Left lobe of liver (tissue), 2 donors: ENCODE results near the gene HIVEP3. TPM values are rescaled to one million over a fixed set of nuclear protein-coding genes. Genes with fewer than 3 reads are reported as not detected.
A peak's percentile ranks its signal among the peaks of the same experiment; 100 is the strongest.

Experiments used
- ATAC-seq: fragments of 200-7000 bp; cut with Tn5 transposase; one replicate; pipeline ENCODE4 v1.9.1; 2020; ENCODE audit warnings: mild to moderate bottlenecking, moderate library complexity
- DNase-seq: peaks from one replicate; pipeline ENCODE4 v3.0.0-alpha.2; 2020; ENCODE audit warnings: low spot score
- total RNA-seq: library from RNA; stranded (reverse); gene quantifications from one replicate; pipeline ENCODE4 v1.2.1, GENCODE V29; 2021
- donor health status: DM: no; HTN: no; CAD: no; lungs with moderate emphysema.
- donor health status: DM: no; HTN: yes; CAD: no.

HIVEP3 gene
- total RNA-seq, 1 donor from 2014 or later, result 2.6 TPM

DNA sequence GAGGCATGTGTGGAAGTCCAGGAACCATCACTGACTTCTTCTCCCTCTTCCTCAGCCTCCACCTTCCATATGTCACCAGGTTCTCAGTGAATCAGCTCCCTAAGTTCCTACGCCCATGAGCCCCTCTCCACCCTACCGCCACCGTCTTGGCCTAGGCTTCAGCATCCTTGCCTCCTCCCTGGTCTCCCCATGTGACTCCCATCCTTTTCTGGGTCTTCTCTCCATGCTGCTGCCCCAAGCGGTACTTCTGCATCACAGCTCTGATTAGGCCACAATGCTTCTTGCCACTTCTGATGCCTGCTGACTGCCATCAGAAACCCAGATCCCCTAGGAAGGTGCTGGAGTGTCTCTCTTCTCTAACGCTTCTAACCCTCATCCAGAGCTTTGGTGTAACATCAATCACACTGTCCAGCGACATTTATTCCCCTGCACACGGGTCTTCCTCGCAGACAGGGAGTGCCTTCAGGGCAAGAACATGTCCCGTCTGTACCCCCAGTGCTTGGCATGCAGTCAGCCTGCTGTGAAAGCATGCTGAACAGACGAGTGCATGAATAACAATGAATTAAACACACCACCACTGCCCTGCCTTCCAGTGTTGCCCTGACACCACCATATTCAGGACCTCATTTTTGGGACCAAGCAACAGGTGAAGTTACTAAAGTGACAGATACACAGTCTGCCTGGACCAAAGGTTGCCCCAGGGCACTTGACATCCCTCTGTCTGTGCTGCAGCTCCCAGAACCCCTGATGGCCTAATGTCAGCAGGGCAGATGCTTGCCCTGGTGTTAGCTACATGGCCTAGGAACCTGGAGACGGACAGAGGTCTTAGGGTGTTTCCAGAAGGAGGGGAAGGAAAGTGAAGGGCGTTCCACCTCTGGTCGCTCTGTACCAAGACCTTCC, 275.6 kb downstream of the HIVEP3 start:
- no peak for DNase-seq
- ATAC-seq, result no peak

DNA sequence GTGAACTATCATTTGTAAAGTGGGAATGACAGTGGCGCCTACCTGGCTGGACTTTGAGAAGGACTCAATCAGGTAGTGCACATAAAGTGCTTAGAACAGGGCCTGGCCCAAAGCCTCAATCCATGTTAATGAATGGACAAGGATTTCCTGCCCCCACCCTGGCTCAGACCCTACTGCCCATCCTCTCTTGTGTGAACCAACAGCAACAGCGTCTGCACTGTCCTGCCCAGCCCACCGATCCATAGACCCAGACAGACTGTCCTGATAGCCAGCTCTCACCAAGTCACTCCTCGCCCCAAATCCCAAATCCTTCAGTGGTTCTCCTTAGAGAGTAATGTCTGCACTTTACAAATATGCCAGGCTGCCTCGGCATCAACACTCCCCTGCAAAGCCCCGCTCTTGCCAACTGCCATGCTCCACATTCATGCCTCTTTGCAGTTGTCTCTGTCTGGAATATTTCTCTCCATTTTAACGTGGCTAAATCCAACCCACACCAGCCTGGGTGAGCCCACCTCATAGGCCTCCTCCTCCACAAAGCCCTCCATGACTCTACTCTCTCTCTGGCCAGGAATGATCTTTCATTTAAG, 276.7 kb downstream of the HIVEP3 start:
- DNase-seq, result no peak

GRCh38 chr1:41641475-41641814, 277.3 kb downstream of the HIVEP3 start:
- DNase-seq, result no peak
- ATAC-seq, result no peak

More for the DNA sequence above, 276.7 kb downstream of the HIVEP3 start:
- peak; percentile 52 for ATAC-seq

- ATAC-seq (no peak), DNase-seq (no peak)
Observed at GRCh38 chr1:41640756-41641474, 277.8 kb downstream of the HIVEP3 start.

DNA sequence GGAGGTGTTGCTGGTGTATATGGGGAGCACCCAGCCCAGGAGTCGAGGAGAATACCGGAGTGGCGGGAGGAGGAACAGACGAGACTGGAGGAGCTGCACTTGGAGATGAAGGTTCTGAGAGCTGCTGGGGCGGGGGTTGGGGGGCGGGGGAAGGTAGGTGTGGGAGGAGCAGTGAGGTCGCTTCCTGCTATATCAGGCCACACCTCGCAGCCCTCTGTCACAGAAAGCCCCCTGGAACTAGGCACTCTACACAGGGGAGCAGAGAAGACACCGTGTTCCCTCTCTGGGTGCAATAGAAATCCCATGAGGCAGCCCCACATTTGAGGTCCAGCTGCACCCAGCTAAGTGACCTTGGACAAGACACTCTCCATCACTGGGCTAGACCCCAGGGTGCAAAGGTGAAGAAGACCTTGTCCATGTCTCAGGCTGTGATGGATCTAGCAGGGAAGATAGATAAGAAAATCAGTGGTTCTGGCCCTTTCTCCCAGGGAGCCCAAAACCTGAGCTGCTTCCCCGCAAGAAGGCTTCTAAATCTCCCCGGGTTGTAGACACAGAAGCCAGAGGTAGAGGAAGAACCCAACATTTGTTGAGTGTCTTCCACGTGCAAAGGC, 278.5 kb downstream of the HIVEP3 start:
- DNase-seq (no peak), ATAC-seq (no peak)

GRCh38 chr1:41639332-41639936, 279.3 kb downstream of the HIVEP3 start:
- ATAC-seq, result no peak

DNA sequence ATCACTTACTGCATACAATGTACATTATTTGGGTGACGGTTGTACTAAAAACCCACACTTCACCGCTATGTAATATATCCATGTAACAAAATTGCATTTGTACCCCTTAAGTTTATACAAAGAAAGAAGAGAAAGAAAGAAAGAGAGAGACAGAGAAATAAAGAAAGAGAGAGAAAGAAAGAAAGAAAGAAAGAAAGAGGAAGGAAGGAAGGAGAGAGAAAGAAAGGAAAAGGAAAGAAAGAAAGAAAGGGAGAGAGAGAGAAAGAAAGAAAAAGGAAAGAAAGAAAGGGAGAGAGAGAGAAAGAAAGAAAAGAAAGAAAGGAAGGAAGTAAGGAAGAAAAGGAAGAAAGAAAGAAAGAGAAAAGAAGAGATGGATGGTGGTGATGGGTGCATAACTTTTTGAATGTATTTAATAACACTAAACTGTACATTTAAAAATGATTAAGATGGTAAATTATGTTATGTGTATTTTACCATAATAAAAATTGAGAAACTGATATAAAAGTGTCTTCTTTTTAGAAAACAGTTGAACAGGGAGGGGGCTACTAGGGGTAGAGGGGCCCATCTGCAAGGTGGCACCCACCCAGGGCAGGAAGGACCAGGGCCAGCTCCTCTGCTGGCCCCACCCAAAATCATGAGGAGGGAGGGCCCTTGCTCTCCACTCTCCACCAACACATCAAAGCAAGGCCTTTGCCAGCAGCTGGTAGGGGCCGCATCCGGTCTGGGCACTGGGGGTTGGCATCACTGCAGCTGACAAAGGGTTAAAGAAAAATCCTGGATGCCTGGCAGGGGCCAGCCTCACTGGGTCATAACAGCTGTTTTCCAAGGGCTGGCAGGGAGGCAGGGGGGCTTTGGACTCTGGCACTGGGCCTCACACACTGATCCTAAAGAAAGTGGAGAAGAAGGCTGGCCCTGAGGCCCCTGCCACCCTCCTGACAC, 280.4 kb downstream of the HIVEP3 start:
- no peak for ATAC-seq
- no peak for DNase-seq

More at GRCh38 chr1:41639332-41639936, 279.3 kb downstream of the HIVEP3 start:
- no peak for DNase-seq

- DNase-seq (no peak), ATAC-seq (no peak)
Observed at GRCh38 chr1:41637367-41637766, 281.4 kb downstream of the HIVEP3 start.

DNA sequence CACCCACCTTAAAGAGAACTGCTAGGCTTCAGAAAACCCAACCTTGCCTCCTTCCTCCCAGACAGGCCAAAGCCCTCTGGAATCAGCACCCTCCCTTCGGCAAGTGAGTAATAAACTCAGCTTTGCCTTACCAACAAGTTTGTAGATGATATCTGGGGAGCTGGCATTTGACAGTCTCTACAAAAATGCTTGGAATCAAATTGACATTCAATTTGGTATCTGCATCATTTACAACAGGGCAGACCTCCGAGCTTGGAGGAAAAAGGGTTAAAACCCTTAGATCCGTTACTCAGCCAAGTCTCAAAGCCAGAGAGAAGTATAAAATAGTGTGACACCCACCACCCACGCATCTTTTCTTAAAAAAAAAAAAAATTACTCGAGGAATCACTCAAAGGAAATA, 285.0 kb downstream of the HIVEP3 start:
- ATAC-seq (no peak), DNase-seq (no peak)

GRCh38 chr1:41632781-41633575, 285.7 kb downstream of the HIVEP3 start:
- ATAC-seq, result no peak
- DNase-seq, result no peak

GRCh38 chr1:41631971-41632370, 286.8 kb downstream of the HIVEP3 start:
- ATAC-seq, result no peak

DNA sequence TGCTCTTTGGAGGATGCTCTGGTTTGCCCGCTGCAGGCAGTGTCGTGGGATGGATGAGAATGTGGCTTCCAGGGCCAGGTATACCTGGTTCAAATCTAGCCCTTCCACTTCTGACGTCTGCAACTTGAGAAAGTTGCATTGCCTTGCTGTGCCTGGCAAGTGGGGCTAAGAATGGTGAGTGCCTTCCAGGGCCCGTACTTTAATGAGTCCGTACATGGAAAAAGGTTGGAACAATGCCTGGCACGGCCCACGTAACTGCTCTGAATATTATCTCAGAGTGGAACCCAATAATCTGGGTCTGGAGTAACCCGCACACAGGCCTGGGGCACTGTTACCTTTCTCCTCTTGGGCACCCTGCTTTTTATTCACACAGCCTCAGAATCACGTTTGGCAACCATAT, 287.6 kb downstream of the HIVEP3 start:
- DNase-seq, result no peak

More at GRCh38 chr1:41631971-41632370, 286.8 kb downstream of the HIVEP3 start:
- DNase-seq, result no peak

GRCh38 chr1:41629571-41629970, 289.2 kb downstream of the HIVEP3 start:
- DNase-seq, result no peak
- no peak for ATAC-seq

More for the DNA sequence above, 287.6 kb downstream of the HIVEP3 start:
- ATAC-seq, result no peak

DNA sequence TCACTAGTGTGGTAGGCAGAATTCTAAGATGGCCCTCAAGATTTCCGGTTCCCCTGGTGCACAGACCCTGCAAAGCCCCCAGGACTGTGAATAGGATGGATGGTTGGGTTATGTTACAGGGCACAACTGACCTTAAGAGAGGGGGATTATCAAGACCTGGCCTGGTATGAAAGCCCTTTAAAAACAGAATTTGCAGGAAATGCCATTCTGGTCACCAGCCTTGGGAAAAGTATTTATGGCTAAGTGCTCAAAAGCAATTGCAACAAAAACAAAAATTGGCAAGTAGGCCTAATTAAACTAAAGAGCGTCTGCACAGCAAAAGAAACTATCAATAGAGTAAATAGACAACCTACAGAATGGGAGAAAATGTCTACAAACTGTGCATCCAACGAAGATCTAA, 289.6 kb downstream of the HIVEP3 start:
- no peak for ATAC-seq

GRCh38 chr1:41627491-41628280, 291.0 kb downstream of the HIVEP3 start:
- DNase-seq, result peak; percentile 19
- ATAC-seq, result no peak

More for the DNA sequence above, 289.6 kb downstream of the HIVEP3 start:
- DNase-seq, result no peak

DNA sequence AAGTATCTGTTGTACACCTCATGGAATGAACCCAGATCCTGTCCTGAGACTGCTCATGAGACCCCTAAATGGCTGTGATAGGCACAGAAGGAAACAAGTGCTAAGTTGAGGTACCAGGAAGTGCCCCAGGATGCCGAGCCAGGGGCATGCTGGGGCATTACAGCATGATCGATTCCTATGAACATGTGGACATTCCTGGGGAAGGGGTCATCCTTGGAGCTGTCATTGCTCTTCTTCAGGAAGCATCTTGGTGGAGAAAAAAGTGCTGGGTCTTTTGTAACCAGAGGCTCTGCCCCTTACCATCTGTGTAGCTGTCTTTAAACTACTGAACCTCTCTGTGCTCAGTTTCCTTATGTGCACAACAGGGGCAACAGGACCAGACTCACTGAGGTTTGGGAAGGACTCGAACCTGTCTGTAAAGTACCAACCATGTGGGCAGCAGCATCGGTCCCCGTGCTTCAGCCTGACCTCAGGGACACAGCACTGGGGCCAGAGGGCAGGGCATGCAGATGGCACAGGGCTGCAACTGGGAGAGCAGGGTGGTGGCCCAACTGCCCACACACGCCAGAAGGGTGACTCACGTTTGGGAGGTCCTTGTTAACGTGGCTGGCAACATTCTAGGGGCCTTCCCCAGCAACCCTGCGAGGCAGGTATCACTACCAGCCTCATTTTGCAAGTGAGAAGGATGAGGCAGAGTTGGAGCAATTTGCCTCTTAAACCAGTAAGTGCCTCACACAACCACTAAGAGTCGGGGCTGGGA, 291.9 kb downstream of the HIVEP3 start:
- ATAC-seq, result no peak
- DNase-seq, result peak; percentile 30

DNA sequence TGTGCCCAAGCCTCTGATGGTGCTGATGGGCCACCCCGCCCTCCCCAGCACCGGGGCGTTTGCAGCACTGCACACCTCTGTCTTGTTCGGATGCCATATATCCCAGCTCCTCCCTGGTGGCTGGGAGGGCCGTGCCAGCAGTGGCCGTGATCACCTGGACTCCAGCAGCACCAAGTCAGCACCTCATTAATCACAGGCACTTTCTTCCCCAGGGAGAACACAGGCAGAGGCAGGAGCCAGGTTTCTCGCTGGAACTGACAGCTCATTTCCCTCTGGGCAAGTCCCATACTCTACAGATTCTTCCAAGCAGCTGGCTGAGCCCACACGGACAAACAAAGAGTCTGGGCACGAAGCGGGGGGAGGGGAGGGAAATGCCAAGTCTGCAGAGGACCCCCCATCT, 292.6 kb downstream of the HIVEP3 start:
- DNase-seq, result peak; percentile 32
- ATAC-seq, result no peak
